ENCODE results near the gene TBC1D23. TPM values are rescaled to one million over a fixed set of nuclear protein-coding genes. Genes with fewer than 3 reads are reported as not detected.

The TBC1D23 gene
- total and polyA plus RNA-seq, 9 of the 15 experiments (the other 6 are each of a cell fraction or from before 2014, with no cell fraction given) = 23.4 to 85.8 (median 43.7) TPM

- no peak for TF ChIP-seq SAP30 (IDR thresholded peaks at IDR 0.05; ENCODE audit: borderline replicate concordance, insufficient read depth, low read depth, low read length, poor library complexity, severe bottlenecking)
- TF ChIP-seq CREB1 (IDR thresholded peaks at IDR 0.05) = no peak
- TF ChIP-seq CREB1 (CRISPR knock-in tag; IDR thresholded peaks at IDR 0.05) = no peak
- TF ChIP-seq TRIM24 (IDR thresholded peaks at IDR 0.05) = no peak
- TF ChIP-seq ZEB2 (IDR thresholded peaks at IDR 0.05) = no peak
- no peak for TF ChIP-seq ZNF507 (tag; conservative IDR thresholded peaks at IDR 0.05)
- no peak for TF ChIP-seq FOSL1 (tag; conservative IDR thresholded peaks at IDR 0.05)
These were observed 44.1 kb upstream of the TBC1D23 start (continued) for GRCh38 chr3:100216713-100217112.

GRCh38 chr3:100221159-100221558 lies 39.6 kb upstream of the TBC1D23 start:
- H3K79me2 ChIP-seq (ENCODE audit: control insufficient read depth, insufficient read depth, low read length) = no peaks in the 10 kb centered on the region
- DNase-seq (ENCODE audit: extremely low read depth in 1 of 4, low spot score in 3 of 4) (no peak), FAIRE-seq (no peak), ATAC-seq (no peak)
- H3K9me1 ChIP-seq (ENCODE audit: control insufficient read depth, insufficient read depth, low read length) = no peaks in the 10 kb centered on the region
- ChIA-PET CTCF (ENCODE audit: low intra/inter-chr PET ratio) (no interaction called here), POLR2A (no interaction called here)
- H3K36me3 ChIP-seq (ENCODE audit: control insufficient read depth, insufficient read depth, low read length) = no peaks in the 10 kb centered on the region
- no peak overlapping the region for H3K9ac ChIP-seq (ENCODE audit: insufficient read depth in 1 of 2, low read depth in 2 of 2, low read length in 2 of 2)
- H3K4me1 ChIP-seq (replicated peaks in 1 of 2; ENCODE audit: control insufficient read depth in 2 of 2, insufficient read depth in 2 of 2, low read length in 2 of 2) = peaks cover 0 to 4% of the 10 kb centered on the region in 2 experiments; a peak in 2 of 5 replicates
- no peaks in the 10 kb centered on the region for H3K27me3 ChIP-seq (ENCODE audit: control insufficient read depth in 2 of 2, insufficient read depth in 2 of 2, low read length in 2 of 2)
- H3K4me3 ChIP-seq = no peak overlapping the region
- in situ Hi-C loops (cut with MboI) = no loop called here
- no peak overlapping the region for H3K27ac ChIP-seq (ENCODE audit: extremely low read depth, low read depth, low read length)
- 0 out of 2 replicates have a peak, but pooled peaks cover 1% of the 10 kb centered on the region for H3K9me3 ChIP-seq (replicated peaks; ENCODE audit: control insufficient read depth, insufficient read depth, low read depth, low read length)
- H4K20me1 ChIP-seq (replicated peaks; ENCODE audit: control insufficient read depth, insufficient read depth, low read length) = no peaks in the 10 kb centered on the region
- 86% methylated on average over 1 of the region's 1 CpG for WGBS (ENCODE audit: insufficient coverage, low coverage, missing lambda C conversion rate)
- intact Hi-C loops (cut with micrococcal nuclease) = no loop called here
- H3K4me2 ChIP-seq (ENCODE audit: insufficient read depth, low read length) = no peak overlapping the region
- BruUV-seq (replicated peaks) = no TSS peak
- no peak overlapping the region for H2AFZ ChIP-seq (ENCODE audit: low read depth, low read length)
- no peak for TF ChIP-seq ATF6 (CRISPR knock-in tag; IDR thresholded peaks at IDR 0.05)
- TF ChIP-seq LCOR (CRISPR knock-in tag; IDR thresholded peaks at IDR 0.05) = no peak
- TF ChIP-seq HNRNPK (IDR thresholded peaks at IDR 0.05; ENCODE audit: low read depth, low read length, poor library complexity, severe bottlenecking) = no peak
- no peak for TF ChIP-seq ZNF277 (CRISPR knock-in tag; IDR thresholded peaks at IDR 0.05; ENCODE audit: borderline replicate concordance)
- TF ChIP-seq NELFE (IDR thresholded peaks at IDR 0.05; ENCODE audit: insufficient read depth, insufficient read length) = no peak
- no peak for TF ChIP-seq SMAD4 (CRISPR knock-in tag; conservative IDR thresholded peaks at IDR 0.05)
- no peak for TF ChIP-seq ATF2 (CRISPR knock-in tag; IDR thresholded peaks at IDR 0.05)
- TF ChIP-seq ZNF589 (CRISPR knock-in tag; IDR thresholded peaks at IDR 0.05; ENCODE audit: low read depth) = no peak
- no peak for TF ChIP-seq RHOXF2B (CRISPR knock-in tag; conservative IDR thresholded peaks at IDR 0.05)
- TF ChIP-seq MLLT1 (IDR thresholded peaks at IDR 0.05) = no peak

All from K562 (cell line).